Fibroblast of skin of back (primary cell): ENCODE results near the gene AP3S1.

Experiments used
- DNase-seq: peaks from one replicate; pipeline ENCODE4 v3.0.0-alpha.2; 2013

Gene AP3S1

DNA sequence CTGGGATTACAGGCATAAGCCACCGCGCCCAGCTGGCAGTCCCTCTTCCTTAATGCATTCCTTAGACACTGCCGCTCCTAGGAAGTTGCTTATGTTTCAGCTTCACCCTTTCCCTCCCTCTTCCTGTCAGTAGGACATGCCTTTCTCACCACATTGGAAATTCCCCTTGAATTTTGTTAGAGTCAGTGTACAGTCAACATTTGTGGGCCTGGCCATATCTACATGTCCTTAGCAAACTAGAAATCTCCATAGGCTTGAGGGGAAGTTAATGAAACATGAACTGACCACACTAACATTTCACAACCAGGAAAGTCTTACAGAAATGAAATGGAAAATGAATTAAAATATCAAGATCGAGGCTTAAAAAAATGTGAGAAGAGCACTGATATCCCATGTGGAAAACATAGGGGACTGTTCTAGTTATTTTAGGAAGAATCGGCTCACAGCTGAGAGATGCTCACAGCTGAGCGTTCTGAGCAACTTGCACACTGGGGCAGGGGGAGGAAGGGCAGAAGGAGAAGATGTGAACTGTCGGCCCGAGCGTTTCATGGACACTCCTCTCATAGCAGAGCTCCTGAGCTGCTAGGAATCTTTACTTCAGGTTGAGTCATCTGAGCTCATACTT lies 99.4 kb downstream of the AP3S1 start:
- peak; percentile 98 for DNase-seq

DNA sequence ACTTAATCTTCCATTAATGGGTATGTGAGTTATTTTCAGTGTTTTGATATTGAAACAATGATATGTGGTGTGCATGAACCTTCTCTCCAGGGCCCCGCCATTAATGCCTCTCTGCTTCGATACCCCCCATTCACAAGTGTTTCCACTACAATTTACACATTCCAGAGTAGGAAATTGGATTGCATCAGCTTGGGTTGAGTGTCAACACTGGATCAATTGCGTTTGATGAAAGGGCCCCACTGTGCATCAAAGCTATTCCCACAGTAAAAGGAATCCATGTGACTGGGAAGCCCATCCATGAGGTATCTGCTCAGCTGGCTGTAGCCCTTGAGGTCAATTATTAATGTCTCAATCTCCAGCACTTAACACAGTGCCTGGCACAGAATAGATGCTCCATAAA lies 102.8 kb downstream of the AP3S1 start:
- DNase-seq = no peak

GRCh38 chr5:115946655-115947054 lies 104.9 kb downstream of the AP3S1 start:
- peak; percentile 30 for DNase-seq

DNA sequence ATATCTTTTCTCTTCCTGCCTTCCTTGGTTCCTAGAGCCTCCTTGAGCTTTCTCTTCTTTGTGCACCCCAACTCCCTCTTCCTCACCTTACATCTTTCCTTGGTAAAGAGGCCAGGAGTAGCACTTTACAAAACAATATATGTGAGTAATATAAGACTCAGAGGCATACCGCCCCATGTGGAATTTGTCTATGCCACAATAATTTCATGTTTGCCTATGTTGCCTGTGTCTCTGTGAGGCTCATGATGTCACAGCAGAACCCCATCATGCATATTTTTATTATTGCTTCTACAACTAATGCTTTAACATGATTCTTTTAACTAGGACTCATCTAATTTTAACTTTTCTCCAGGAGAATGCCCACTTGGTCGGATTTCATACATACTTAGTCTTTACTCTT lies 105.5 kb downstream of the AP3S1 start:
- peak; percentile 54 for DNase-seq

- DNase-seq = no peak
Measured at GRCh38 chr5:115948091-115948534, 106.4 kb downstream of the AP3S1 start.

- DNase-seq = peak; percentile 65
Measured at GRCh38 chr5:115949096-115949495, 107.4 kb downstream of the AP3S1 start.

DNA sequence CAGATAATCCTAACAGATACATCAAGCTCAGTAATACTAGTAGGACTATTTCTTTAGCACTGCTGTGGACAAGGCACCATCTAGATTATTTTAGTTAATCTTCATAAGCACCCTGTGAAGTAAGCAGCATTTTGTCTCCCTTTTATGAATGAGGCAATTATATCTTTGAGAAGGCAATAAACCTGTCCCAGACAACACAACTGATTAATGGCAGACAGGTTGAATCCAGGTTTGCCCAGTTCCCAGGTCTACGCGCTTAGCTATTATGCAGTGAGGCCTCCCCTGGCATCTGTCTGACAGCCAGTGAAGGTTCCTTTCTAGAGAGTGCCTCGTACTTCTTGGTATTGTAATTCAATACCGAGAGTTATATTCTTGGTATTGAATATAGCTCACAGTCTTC lies 110.9 kb downstream of the AP3S1 start:
- DNase-seq = no peak

GRCh38 chr5:115954144-115954543 lies 112.4 kb downstream of the AP3S1 start:
- no peak for DNase-seq

DNA sequence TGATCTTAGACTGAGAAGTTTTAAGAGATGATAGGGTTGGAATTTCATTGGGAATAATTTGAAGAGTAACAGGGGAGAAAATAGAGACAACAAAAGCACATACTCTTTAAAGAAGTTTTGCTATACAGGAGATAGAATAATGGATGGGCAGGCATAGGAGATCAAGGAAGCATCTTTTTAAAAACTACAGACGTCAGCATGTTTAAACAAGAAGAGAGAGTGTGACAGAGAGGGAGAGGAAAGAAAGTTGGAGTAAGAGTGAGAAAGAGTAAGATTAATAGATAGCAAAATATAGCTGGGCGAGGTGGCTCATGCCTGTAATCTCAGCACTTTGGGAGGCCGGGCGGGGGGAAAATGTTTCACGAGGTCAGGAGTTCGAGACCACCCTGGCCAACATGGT lies 115.2 kb downstream of the AP3S1 start:
- no peak for DNase-seq

GRCh38 chr5:115961381-115962238 lies 119.9 kb downstream of the AP3S1 start:
- peak; percentile 61 for DNase-seq

DNA sequence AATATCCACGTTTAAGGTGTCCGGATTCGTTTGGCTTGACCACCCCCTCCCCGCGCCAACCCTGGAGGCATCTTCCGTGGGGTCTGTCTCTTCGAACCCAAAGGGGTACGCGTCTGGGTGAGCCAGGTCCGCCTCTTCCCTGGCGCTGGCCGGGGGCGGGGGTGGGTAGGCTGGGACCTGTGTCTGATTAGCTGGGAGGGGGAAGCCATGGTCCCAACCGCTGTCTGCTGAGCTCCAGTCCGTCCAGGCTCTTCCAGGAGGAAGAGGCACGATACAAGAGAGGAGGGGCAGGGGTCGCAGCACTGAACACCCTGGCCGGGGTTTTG lies 120.5 kb downstream of the AP3S1 start, which contains the start of gene LVRN:
Gene LVRN, plus strand, starts transcription at position 237 of the 326 bp plus-strand sequence. CDS start 143 bp downstream, outside the sequence.
- no peak for DNase-seq

GRCh38 chr5:115962565-115963402 lies 121.0 kb downstream of the AP3S1 start:
- peak; percentile 22 for DNase-seq

DNA sequence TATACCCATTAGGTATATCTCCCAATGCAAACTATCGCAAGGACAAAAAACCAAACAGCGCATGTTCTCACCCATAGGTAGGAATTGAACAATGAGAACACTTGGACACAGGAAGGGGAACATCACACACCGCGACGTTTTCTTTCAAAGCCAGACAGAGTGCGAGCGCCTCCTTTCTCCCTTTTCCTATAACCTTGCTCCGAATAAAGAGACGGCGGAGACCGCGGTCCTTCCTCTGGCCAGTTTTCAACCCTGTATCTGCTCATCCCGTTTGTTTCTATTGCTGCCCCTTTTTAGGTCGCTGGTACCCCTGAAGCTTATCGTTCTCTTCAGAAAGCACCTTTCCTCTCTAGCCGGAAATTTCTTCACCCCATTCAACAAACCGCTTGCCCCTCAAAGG lies 121.8 kb downstream of the AP3S1 start:
- DNase-seq = no peak
